B cell (primary cell): Measurements from ENCODE around the gene TMEM131.

ENCODE experiments used
- CTCF ChIP-seq: fragments of 200-600 bp; IDR thresholded peaks from one replicate; pipeline ENCODE4 v1.8.0; 2022; ENCODE audit warnings: antibody characterized with exemption, mild to moderate bottlenecking
- EZH2 ChIP-seq: IDR thresholded peaks from 2 replicates; pipeline ENCODE4 v1.6.1; 2012; ENCODE audit warnings: borderline replicate concordance, low read depth, mild to moderate bottlenecking, moderate library complexity, low read length; ENCODE audit not compliant: insufficient read depth, poor library complexity, severe bottlenecking

GRCh38 chr2:97805776-97806175 lies 190.0 kb downstream of the TMEM131 start:
- TF ChIP-seq CTCF (no peak), EZH2 (no peak)
